NCI-H1930 (cell line): ENCODE measurements around the gene UGT2A2.
"Not testable (repeated sequence)": the region's sequence is repeated elsewhere in the genome, so short reads cannot be mapped to it uniquely, and the experiment has no call there.

Source experiments
- DNase-seq, 2 experiments: peaks; one replicate each; lab custom pipeline; 2025; lab: John Stamatoyannopoulos, UW

Gene UGT2A2

GRCh38 chr4:69639542-69639941 is at the start of gene UGT2A2:
Gene UGT2A2, minus strand, starts transcription at chr4:69639642. Its CDS starts 2 bp downstream, at chr4:69639640.
- DNase-seq: no peak

GRCh38 chr4:69684804-69685203 is 45.4 kb upstream of the UGT2A2 start:
- DNase-seq: peak; percentile 47 to 48

- DNase-seq: no peak
Measured at GRCh38 chr4:69668680-69669079, 29.2 kb upstream of the UGT2A2 start.

GRCh38 chr4:69664009-69664408 is 24.6 kb upstream of the UGT2A2 start:
- DNase-seq: not testable (repeated sequence)

- DNase-seq: not testable (repeated sequence)
Measured at GRCh38 chr4:69661130-69661803, 21.8 kb upstream of the UGT2A2 start.

GRCh38 chr4:69658133-69658532 is 18.7 kb upstream of the UGT2A2 start:
- no peak for DNase-seq

GRCh38 chr4:69656653-69657158 is 17.3 kb upstream of the UGT2A2 start:
- DNase-seq: no peak

GRCh38 chr4:69653147-69653546 is 13.7 kb upstream of the UGT2A2 start, which contains the start of gene UGT2A1:
Gene UGT2A1, minus strand, starts transcription at chr4:69653247. Its CDS starts 5,603 bp downstream, at chr4:69647644.
- DNase-seq: no peak

GRCh38 chr4:69650872-69651271 is 11.4 kb upstream of the UGT2A2 start:
- no peak for DNase-seq

GRCh38 chr4:69649629-69650028 is 10.2 kb upstream of the UGT2A2 start:
- no peak for DNase-seq

GRCh38 chr4:69649207-69649606 is 9.8 kb upstream of the UGT2A2 start:
- DNase-seq: no peak

GRCh38 chr4:69642961-69643360 is 3.5 kb upstream of the UGT2A2 start:
- DNase-seq: no peak

- no peak for DNase-seq
Measured at GRCh38 chr4:69640289-69640688, 847 bp upstream of the UGT2A2 start.

- peak in 1 of 2 experiments; percentile 6 for DNase-seq
Measured at GRCh38 chr4:69617083-69617694, 22.3 kb downstream of the UGT2A2 start.

- no peak for DNase-seq
Measured at GRCh38 chr4:69610484-69610883, 29.0 kb downstream of the UGT2A2 start.

GRCh38 chr4:69601065-69601464 is 38.4 kb downstream of the UGT2A2 start:
- no peak for DNase-seq

GRCh38 chr4:69600013-69600412 is 39.4 kb downstream of the UGT2A2 start:
- DNase-seq: no peak

GRCh38 chr4:69594382-69594781 is 45.1 kb downstream of the UGT2A2 start:
- no peak for DNase-seq

- DNase-seq: no peak
Measured at GRCh38 chr4:69591364-69591763, 48.1 kb downstream of the UGT2A2 start.

GRCh38 chr4:69589884-69590283 is 49.6 kb downstream of the UGT2A2 start:
- no peak for DNase-seq

GRCh38 chr4:69584135-69584534 is 55.3 kb downstream of the UGT2A2 start:
- DNase-seq: no peak

GRCh38 chr4:69583543-69583942 is 55.9 kb downstream of the UGT2A2 start:
- DNase-seq: no peak

GRCh38 chr4:69577245-69577644 is 62.2 kb downstream of the UGT2A2 start:
- no peak for DNase-seq
